HepG2 (cell line): ENCODE results near the gene FOXS1. TPM values are rescaled to one million over a fixed set of nuclear protein-coding genes. Genes with fewer than 3 reads are reported as not detected.

Experiments used
- ATAC-seq: fragments of 200-7000 bp; cut with Tn5 transposase; 3 replicates; pipeline ENCODE4 v1.9.1; 2020; ENCODE audit warnings: mild to moderate bottlenecking, moderate library complexity
- BruUV-seq: library from RNA; stranded (reverse); fragments of 400-500 nt; replicated peaks from 2 replicates; lab custom pipeline; 2021; lab: Mats Ljungman, UMichigan
- CTCF ChIA-PET: fragments of 300-600 bp; formaldehyde crosslinking; extraction: SDS; loops from one replicate; lab custom pipeline; 2021; ENCODE audit warnings: low total read pairs, inconsistent platforms, low intra/inter-chr PET ratio; lab: Yijun Ruan, JAX
- POLR2A ChIA-PET: fragments of 350-600 bp; sonication (Branson Sonifier 250); formaldehyde crosslinking; loops from one replicate; lab custom pipeline; 2020; ENCODE audit warnings: antibody characterized with exemption, inconsistent platforms; lab: Yijun Ruan, JAX
- DNase-seq: peaks from one replicate; pipeline ENCODE4 v3.0.0-alpha.2; 2015; ENCODE audit warnings: low spot score
- FAIRE-seq: peaks from 3 replicates; lab custom pipeline; 2011; peaks lifted over from hg19 to GRCh38; lab: Jason Lieb, UNC
- H2AFZ ChIP-seq: one replicate; pipeline ENCODE4 v1.6.1; 2011; ENCODE audit warnings: low read length, inconsistent platforms
- H3K27ac ChIP-seq: fragments of 300-600 bp; 3 replicates; pipeline ENCODE4 v1.8.0; 2011; ENCODE audit warnings: mixed run types, mild to moderate bottlenecking, mixed read lengths, low read length, inconsistent platforms; ENCODE audit not compliant: insufficient read depth; ENCODE audit errors: extremely low read length
- H3K27me3 ChIP-seq, 2 experiments: fragments of 200-600 bp in 1 of 2; 2 replicates in 1 of 2; 3 replicates in 1 of 2; pipeline versions ENCODE4 v1.6.0 to v1.8.0; 2011; ENCODE audit warnings: low read length in 2 of 2, mild to moderate bottlenecking in 2 of 2, moderate library complexity in 2 of 2, inconsistent platforms in 1 of 2; ENCODE audit not compliant: insufficient read depth in 2 of 2, control insufficient read depth in 1 of 2
- H3K36me3 ChIP-seq, 2 experiments: fragments of 200-600 bp in 1 of 2; replicated peaks in 1 of 2; 2 replicates in 1 of 2; 3 replicates in 1 of 2; pipeline versions ENCODE4 v1.5.1 to v1.8.0; 2011; ENCODE audit warnings: low read length in 2 of 2, inconsistent platforms in 1 of 2; ENCODE audit not compliant: insufficient read depth in 2 of 2, control insufficient read depth in 1 of 2
- H3K4me1 ChIP-seq: 2 replicates; pipeline ENCODE4 v1.5.1; 2012; ENCODE audit warnings: low read length, inconsistent platforms; ENCODE audit not compliant: insufficient read depth
- H3K4me2 ChIP-seq: 2 replicates; pipeline ENCODE4 v1.6.0; 2011; ENCODE audit warnings: low read depth, low read length, inconsistent platforms
- H3K4me3 ChIP-seq, 3 experiments: fragments of 200-600 bp in 1 of 3; sonication (generic), shearing (Covaris generic) in 1 of 3; replicated peaks in 1 of 3; 2 replicates each; pipeline ENCODE4 v1.5.1; 2011 to 2016; ENCODE audit warnings: low read length in 3 of 3, inconsistent platforms in 2 of 3, low read depth in 2 of 3, mild to moderate bottlenecking in 2 of 3, control low read depth in 1 of 3, mixed read lengths in 1 of 3; ENCODE audit not compliant: insufficient read depth in 1 of 3
- H3K79me2 ChIP-seq: one replicate; pipeline ENCODE4 v1.6.1; 2011; ENCODE audit warnings: low read length, inconsistent platforms; ENCODE audit not compliant: insufficient read depth
- H3K9ac ChIP-seq: 2 replicates; pipeline ENCODE4 v1.6.0; 2011; ENCODE audit warnings: mild to moderate bottlenecking, low read depth, low read length, inconsistent platforms; ENCODE audit not compliant: insufficient read depth
- H3K9me3 ChIP-seq: 2 replicates; pipeline ENCODE4 v1.5.1; 2012; ENCODE audit warnings: mild to moderate bottlenecking, low read length
- H4K20me1 ChIP-seq: 2 replicates; pipeline ENCODE4 v1.6.0; 2011; ENCODE audit warnings: inconsistent platforms, mild to moderate bottlenecking, low read length, moderate library complexity; ENCODE audit not compliant: insufficient read depth
- CREB3 ChIP-seq: sonication (generic); formaldehyde crosslinking; IDR thresholded peaks from 2 replicates; pipeline ENCODE4 v1.5.0; 2020; ENCODE audit warnings: missing genetic modification reagents
- NFKBIZ ChIP-seq: IDR thresholded peaks from 2 replicates; pipeline ENCODE4 v1.6.1; 2018; ENCODE audit warnings: missing genetic modification reagents, missing compliant biosample characterization
- SSRP1 ChIP-seq: IDR thresholded peaks from 2 replicates; pipeline ENCODE4 v1.6.1; 2016; ENCODE audit warnings: control low read depth
- TRIM22 ChIP-seq: fragments of 450-650 bp; IDR thresholded peaks from 2 replicates; pipeline ENCODE4 v1.6.1; 2017
- ZNF235 ChIP-seq: sonication (generic); formaldehyde crosslinking; IDR thresholded peaks from 2 replicates; pipeline ENCODE4 v1.8.1; 2023; ENCODE audit warnings: mild to moderate bottlenecking, missing genetic modification reagents, borderline replicate concordance
- ZNF282 ChIP-seq: fragments of 450-650 bp; IDR thresholded peaks from 2 replicates; pipeline ENCODE4 v1.6.1; 2018; ENCODE audit not compliant: partially characterized antibody
- WGBS: methylation state at CpG from one replicate; pipeline ENCODE4 v1.1.6; 2017; ENCODE audit warnings: low lambda C conversion rate; 5-methylcytosine and 5-hydroxymethylcytosine counted together
- in situ Hi-C: cut with HindIII; loops from 2 replicates; pipeline ENCODE4 v1.10.0; 2017; ENCODE audit warnings: low pct_unique_long_range_greater_than_20kb; ENCODE audit not compliant: extremely low pct_ligation_motif_present
- intact Hi-C: fragments of 100-400 bp; cut with micrococcal nuclease; formaldehyde crosslinking; loops from one replicate; pipeline ENCODE4 v1.10.0; 2022; ENCODE audit not compliant: unreplicated experiment
- polyA plus RNA-seq, 8 experiments: library from polyadenylated mRNA; depleted of rRNA in 3 of 8; stranded (reverse) in 7 of 8; unstranded in 1 of 8; fragments of >200 nt; fragmentation: Illumina TruSeq in 4 of 8; extraction: Trizol in 4 of 8; gene quantifications; 2 replicates each; pipeline versions ENCODE4 v1.2.1 to v1.2.3, GENCODE V29; 2011 to 2016; ENCODE audit warnings: low read depth in 4 of 8, missing spikeins in 1 of 8, mixed read lengths in 1 of 8; ENCODE audit not compliant: insufficient read depth in 1 of 8
- total RNA-seq, 5 experiments: library from RNA; depleted of rRNA; stranded (reverse); fragments of >200 nt; fragmentation: Illumina TruSeq; extraction: Trizol; gene quantifications; 2 replicates each; pipeline ENCODE4 v1.2.3, GENCODE V29; 2016; ENCODE audit warnings: low read depth in 1 of 5
- TF ChIP-seq, protein P1 (sequence below): sonication (generic); formaldehyde crosslinking; IDR thresholded peaks from 2 replicates; pipeline ENCODE4 v1.8.0; 2022; ENCODE audit warnings: missing genetic modification reagents, mild to moderate bottlenecking, borderline replicate concordance

The FOXS1 gene
- total and polyA plus RNA-seq, 2 of the 13 experiments (the other 11 are each of a cell fraction or from before 2014, with no cell fraction given) = not detected

DNA sequence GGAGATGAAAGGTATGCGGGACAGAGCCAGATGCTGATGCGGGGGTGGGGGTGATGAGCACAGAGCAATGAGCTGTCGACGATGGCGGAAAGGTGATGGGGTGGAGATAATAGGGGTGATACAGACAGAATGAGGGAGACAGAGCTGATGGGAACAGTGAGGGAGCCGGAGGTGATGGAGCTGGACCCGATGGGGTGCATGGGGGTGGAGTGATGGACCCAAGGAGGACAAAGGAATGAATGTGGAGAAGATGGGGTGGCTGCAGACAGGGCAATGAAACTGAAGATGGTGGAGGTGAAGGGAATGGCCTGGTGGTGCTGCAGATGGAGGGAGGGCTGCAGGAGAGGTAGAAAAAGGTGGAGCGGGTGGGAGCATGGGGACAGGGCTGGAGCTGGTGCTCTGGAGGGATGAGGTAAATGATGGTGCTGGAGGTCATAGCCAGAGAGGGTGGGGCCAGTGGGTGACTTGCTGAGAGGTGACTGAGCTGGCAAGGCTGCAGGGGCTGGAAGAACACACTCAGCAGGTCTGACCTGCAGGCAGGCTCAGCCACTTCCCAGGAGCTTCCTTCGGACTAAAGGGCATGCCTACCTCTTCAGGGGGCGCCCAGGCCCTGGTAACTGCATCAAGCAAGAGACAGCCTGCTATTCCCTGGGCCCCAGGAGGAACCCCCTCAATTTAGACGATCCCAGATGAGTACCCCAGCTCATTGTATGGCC, 6.0 kb upstream of the FOXS1 start:
- no peak for ATAC-seq
- no TSS peak for BruUV-seq
- no peaks in the 10 kb centered on the region for H3K9me3 ChIP-seq
- no peak for FAIRE-seq
- TF ChIP-seq TRIM22 (peak; percentile 67; the same call in 1 of the 2 replicates), ZNF282 (peak; percentile 65), ZNF235 (CRISPR knock-in tag) (no peak), SSRP1 (CRISPR knock-in tag) (no peak), CREB3 (no peak), NFKBIZ (CRISPR knock-in tag) (no peak)
- TF ChIP-seq, protein P1, sequence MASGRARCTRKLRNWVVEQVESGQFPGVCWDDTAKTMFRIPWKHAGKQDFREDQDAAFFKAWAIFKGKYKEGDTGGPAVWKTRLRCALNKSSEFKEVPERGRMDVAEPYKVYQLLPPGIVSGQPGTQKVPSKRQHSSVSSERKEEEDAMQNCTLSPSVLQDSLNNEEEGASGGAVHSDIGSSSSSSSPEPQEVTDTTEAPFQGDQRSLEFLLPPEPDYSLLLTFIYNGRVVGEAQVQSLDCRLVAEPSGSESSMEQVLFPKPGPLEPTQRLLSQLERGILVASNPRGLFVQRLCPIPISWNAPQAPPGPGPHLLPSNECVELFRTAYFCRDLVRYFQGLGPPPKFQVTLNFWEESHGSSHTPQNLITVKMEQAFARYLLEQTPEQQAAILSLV = no peak
- TF ChIP-seq, all 625 proteins: peak for 2
- Histone ChIP-seq H3K4me2 (no peak overlapping the region), H3K27ac (no peak overlapping the region), H3K4me1 (no peaks in the 10 kb centered on the region), H4K20me1 (no peaks in the 10 kb centered on the region), H3K36me3 (no peaks in the 10 kb centered on the region), H3K4me3 (no peak overlapping the region), H3K27me3 (peaks cover 22 to 51% of the 10 kb centered on the region in 2 experiments), H2AFZ (no peak overlapping the region), H3K79me2 (no peaks in the 10 kb centered on the region), H3K9ac (no peak overlapping the region)
- intact Hi-C loops = loop anchor here (5.0 kb wide), 1 partner anchor 166 kb away; no protein-coding TSS in a partner anchor
- CTCF ChIA-PET = interaction anchor here (3.1 to 4.7 kb wide), 2 partner anchors 101 to 180 kb away, joined by 47 to 64 read pairs; partner anchors contain the start of gene PDRG1
- WGBS = 11% methylated on average over 10 of the region's 11 CpGs
- POLR2A ChIA-PET = interaction anchor here (0.9 kb wide), 1 partner anchor 100 kb away, joined by 3 read pairs; the partner anchor contains the start of gene PDRG1
- no peak for DNase-seq
- in situ Hi-C loops = no loop called here
